Measurements from ENCODE around the gene AMDHD2.
"Not testable (repeated sequence)": the region's sequence is repeated elsewhere in the genome, so short reads cannot be mapped to it uniquely, and the experiment has no call there.

AMDHD2 gene

DNA sequence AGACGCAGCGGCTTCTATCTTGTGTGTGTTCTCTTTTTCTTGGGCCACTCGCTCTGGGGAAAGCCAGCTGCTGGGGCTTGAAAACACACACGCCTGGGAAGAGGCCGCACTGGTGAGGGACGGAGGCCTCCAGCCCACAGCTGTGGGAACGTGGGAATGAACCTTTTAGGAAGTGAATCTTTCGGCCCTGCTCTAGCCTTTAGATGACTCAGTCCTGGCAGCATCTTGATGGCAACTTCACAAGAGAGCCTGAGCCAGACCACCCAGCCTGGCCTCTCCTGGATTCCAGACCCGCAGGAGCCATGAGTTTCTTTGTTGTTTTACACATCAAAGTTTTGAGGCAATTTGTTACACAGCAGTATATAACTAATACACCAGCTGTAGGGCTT is 15.4 kb downstream of the AMDHD2 start:
- FAIRE-seq: no peak

- no peak for FAIRE-seq
Observed at GRCh38 chr16:2537451-2538379, 17.5 kb downstream of the AMDHD2 start, which contains the start of gene PDPK1. PDPK1 (plus strand) TSS chr16:2538021; CDS start chr16:2538113, 92 bp downstream.

DNA sequence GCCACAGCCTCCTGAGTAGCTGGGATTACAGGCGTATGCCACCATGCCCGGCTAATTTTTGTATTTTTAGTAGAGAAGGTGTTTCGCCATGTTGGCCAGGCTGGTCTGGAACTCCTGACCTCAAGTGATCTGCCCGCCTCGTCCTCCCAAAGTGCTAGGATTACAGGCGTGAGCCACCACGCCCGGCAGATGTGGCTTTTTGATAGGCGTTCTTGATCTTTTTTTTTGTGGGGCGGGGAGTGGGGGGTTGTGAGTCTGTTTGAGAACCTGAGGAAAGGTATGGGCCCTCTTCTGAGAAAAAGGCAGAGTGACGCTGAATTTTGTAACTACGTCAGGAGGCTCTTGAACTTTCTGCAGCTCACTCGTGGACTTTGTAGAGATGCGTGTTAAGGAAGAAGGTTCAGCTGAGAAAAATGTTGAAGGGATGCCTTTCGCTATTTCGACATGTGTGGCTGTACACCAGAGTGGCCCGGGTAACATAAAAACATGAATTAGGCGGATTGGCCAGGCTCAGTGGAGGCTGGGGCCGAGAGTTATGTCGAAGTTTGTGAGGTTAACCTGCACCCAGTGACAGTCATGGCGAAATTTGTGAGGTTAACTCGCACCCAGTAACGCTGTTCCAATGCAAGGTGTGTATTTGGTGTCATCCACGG is 19.1 kb downstream of the AMDHD2 start:
- not testable (repeated sequence) for FAIRE-seq

- FAIRE-seq: not testable (repeated sequence)
Observed at GRCh38 chr16:2539845-2540458, 19.8 kb downstream of the AMDHD2 start.

DNA sequence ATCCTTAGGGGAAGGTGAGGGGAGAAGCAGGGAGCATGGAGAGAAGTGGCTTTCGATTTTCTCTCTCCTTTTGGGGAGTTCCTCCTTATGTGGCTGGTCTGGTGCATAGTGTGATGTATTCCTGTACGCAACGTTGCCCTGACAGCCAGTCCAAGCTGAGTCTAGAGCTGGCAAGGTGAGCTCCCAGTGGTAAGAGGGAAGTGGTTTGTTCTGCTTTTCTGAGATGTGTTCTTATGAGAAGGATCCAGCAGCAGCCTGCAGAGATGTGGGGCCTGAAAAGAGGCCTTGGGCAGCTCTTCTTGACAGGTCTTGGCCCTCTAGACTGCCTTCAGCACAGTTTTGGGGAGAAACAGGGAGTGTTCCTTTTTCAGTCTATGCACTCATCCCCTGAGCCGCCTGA is 20.7 kb downstream of the AMDHD2 start:
- FAIRE-seq: not testable (repeated sequence)

- not testable (repeated sequence) for FAIRE-seq
Observed at GRCh38 chr16:2541409-2541808, 21.2 kb downstream of the AMDHD2 start.

- not testable (repeated sequence) for FAIRE-seq
Observed at GRCh38 chr16:2543771-2544170, 23.6 kb downstream of the AMDHD2 start.

DNA sequence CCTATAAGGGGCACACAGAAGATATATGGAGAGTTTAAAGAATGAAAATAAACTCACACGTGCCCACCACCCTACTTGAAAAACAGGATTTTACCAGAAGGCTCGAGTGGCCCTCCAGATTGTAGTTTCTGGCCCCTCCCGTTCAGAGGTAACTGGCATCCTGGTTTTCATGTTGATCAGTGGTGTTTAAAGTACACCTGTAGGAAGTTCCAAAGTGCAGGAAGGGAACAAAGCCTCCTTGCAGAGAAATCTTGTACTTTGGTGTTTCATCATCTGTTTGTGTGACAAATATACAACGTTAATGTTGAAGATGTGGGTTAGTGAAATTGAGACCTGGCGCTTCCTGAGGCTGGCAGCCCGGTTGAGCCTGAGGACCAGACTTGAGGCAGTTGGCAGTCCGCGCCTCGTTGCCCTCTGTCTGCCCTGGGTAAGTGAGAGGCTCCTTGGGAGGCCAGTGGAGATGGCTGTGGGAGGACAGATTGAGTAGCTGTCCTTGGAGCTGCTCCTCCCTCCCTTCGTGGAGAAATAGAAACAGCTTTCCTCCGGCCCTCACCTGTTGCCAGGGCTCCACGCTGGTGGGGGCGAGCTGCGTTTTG is 30.2 kb downstream of the AMDHD2 start:
- not testable (repeated sequence) for FAIRE-seq

DNA sequence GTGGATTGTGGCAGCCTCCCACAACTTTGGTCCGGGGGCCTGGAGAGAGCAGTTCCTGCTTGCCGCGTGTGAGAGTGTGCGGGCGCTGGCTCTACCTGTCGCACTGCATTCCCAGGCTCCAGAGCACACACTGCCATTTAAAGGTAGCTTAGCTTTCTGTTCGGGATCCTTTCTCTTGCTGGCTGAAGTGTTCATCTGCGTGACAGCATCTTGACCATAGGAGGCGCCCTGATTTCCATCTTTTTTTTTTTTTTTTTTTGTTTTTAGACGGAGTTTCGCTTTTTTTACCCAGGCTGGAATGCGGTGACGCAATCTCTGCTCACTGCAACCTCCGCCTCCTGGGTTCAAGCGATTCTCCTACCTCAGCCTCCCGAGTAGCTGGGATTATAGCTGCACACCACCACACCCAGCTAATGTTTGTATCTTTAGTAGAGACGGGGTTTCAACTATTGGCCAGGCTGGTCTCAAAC is 31.3 kb downstream of the AMDHD2 start:
- FAIRE-seq: not testable (repeated sequence)

DNA sequence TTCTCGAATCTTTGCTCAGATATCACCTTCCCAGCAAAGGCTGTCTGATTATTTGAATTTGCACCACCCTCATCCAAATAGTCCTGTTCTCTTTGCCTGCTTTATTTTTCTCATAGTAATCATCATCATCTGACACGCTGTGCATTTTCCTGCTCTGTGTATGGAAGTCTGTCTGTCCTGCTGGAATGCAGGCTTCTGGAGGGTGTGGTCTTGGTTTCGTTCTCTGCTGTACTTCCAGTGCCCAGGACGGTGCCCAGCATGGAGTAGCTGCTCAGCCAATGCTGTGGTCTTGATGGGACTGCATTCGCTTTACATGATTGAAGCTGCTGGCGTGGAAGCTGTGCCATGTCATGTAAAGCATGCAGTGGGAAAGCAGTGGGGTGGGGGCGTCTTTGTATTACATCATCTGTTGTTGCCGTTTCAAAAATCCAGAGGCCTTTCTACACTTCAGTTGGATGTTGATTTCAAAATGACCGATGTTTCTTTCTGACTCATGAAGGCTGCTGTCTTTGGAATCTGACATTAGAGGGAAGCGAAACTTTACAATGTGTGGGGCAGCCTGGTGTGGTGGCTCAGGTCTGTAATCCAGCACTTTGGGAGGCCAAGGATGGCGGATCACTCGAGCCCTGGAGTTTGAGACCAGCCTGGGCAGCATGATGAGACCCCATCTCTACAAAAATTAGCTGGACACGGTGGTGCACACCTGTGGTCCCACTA is 34.7 kb downstream of the AMDHD2 start:
- FAIRE-seq: not testable (repeated sequence)

GRCh38 chr16:2557150-2557549 is 37.0 kb downstream of the AMDHD2 start:
- FAIRE-seq: not testable (repeated sequence)

DNA sequence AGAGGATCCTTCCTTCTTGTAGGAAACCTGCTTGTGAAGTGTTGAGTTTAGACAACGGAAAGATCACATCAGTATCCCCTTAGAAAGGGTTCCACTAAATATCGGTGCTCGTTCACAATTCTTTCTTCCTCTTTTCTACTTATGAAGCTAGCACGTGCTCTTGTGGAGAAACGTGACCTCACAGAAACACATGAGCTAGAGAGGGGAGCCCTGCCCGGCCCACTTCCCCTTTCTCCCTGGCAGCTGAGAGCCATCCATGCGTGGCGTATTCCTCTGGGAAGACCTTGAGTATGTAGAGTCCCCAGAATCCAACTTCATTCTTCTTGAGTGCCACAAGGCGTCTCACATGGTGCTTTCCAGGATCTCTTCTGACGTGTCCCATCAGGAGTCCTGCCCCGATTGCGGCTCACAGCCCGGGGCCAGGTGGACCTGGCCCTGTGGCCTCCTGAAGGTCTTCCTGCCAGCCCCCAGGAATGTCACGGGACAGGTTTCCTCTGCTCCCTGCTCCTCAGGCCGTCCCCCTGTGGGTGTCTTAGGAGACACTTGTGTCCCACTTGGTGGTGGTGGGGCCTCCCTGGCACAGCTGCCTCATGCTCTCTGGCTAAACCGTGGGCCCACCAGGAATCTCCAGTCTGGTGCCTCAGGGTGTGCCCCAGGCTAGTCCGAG is 40.1 kb downstream of the AMDHD2 start:
- FAIRE-seq: not testable (repeated sequence)

GRCh38 chr16:2560798-2561133 is 40.6 kb downstream of the AMDHD2 start:
- FAIRE-seq: not testable (repeated sequence)

- not testable (repeated sequence) for FAIRE-seq
Observed at GRCh38 chr16:2567506-2567905, 47.3 kb downstream of the AMDHD2 start.

- FAIRE-seq: not testable (repeated sequence)
Observed at GRCh38 chr16:2568573-2568972, 48.4 kb downstream of the AMDHD2 start.

- not testable (repeated sequence) for FAIRE-seq
Observed at GRCh38 chr16:2572704-2573103, 52.5 kb downstream of the AMDHD2 start.

GRCh38 chr16:2575839-2576238 is 55.7 kb downstream of the AMDHD2 start:
- not testable (repeated sequence) for FAIRE-seq

- not testable (repeated sequence) for FAIRE-seq
Observed at GRCh38 chr16:2577044-2577443, 56.9 kb downstream of the AMDHD2 start.

- FAIRE-seq: not testable (repeated sequence)
Observed at GRCh38 chr16:2578905-2579304, 58.7 kb downstream of the AMDHD2 start.

- not testable (repeated sequence) for FAIRE-seq
Observed at GRCh38 chr16:2580143-2580542, 60.0 kb downstream of the AMDHD2 start.

DNA sequence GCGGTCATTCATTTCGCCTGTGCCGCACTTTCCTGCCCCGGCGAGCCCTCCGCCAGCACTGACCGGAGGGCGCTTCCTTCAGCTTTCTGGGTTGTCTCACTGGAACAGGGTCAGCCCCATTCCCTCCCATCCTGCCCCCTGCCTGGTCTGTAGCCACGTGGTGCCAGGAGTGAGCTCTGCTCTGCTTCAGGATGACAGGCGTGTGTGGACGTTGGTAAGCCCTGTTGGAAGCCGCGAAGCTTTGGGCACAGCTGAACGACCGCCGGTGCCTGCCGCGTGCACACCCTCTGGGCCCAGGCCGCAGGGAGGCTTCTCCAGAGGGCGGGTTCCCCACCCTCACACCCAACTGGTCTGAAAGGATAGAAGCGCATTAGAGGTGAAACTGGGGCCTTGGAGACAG is 60.6 kb downstream of the AMDHD2 start:
- FAIRE-seq: not testable (repeated sequence)

Measured in colon (tissue), 2 donors.